GM18502 (cell line): ENCODE measurements around the gene PYROXD2.
"Not testable (repeated sequence)": the region's sequence is repeated elsewhere in the genome, so short reads cannot be mapped to it uniquely, and the experiment has no call there.

Source experiments
- ATAC-seq: cut with Tn5 transposase; IDR thresholded peaks from one replicate; pipeline ENCODE4 v1.9.1; 2021; ENCODE audit warnings: mild to moderate bottlenecking; ENCODE audit not compliant: unreplicated experiment, poor library complexity

PYROXD2 gene

DNA sequence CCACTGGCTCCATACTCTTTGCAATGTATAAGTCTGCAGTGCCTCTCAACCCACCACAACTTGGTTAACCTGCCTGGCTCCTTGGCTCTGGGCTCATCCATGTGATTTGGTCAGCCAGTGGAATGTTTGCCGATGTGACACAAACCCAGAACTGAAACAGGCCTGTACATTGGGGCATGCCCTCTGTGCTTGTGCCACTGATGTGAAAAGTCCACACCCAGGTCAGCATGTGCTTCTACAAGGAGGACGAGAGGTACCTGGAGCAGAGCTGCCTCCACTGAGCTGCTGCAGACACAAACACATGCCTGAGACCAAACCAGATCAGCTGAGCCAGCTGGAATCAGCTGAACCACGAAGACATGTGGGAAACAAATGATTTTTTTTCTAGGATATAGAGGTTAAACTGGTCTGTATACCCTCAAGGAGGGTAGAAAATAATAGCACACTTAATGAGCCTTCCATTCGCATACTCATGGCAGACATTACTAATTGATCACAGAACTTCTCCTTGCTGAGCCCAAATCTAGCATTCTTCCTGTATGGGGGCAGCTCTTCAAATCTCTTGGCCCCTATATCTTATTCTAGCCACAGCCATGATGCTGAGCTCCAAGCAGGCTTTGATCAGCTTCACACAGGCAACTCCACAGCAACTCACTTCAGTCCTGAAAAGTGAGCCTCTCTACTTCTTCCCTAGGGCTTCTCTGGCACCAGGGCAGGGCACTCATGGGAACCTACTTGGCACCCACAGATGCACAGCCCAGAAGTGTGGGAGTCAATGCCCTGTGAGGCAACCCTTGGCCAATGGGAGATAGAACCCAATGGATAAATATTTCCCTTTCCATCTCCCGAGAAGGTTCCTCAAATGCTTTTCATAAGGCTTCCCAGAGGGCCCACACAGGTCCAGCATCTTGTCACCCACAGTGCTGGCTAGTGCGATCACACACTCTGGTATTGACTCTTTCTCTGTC, 18.6 kb downstream of the PYROXD2 start:
- no peak for ATAC-seq

DNA sequence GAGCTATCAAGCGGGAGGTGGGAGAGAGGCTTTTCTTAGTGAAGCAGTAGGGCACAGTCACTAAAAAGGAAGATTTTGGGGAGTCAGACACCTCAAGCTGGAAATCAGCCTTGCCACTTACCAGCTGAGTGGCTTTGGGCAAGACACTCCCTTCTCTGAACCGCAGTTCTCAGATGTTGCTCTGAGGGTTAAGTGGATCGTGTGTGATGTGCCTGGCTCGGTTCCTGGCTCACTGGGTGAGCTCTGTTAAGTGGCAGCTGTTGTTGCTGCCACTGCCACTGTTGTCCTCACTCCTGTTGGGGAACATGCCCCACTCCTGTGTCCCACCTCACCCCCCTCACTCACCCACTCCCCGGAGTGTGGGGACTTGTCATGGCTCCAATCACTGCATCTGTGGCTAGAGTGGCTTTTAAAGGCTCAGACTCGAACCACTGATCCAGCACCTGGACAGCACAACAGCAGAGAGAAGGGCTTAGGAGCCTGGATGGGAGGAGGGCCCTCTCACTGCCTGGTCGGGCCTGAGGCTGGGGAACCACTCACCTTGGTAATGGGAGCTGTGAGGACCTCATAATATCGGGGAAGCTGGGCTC, 20.0 kb downstream of the PYROXD2 start:
- ATAC-seq: no peak

GRCh38 chr10:98391578-98391991, 23.4 kb downstream of the PYROXD2 start:
- ATAC-seq: peak; percentile 75

- no peak for ATAC-seq
These were observed 23.9 kb downstream of the PYROXD2 start for GRCh38 chr10:98391065-98391464.

GRCh38 chr10:98390406-98390805, 24.6 kb downstream of the PYROXD2 start:
- ATAC-seq: no peak

DNA sequence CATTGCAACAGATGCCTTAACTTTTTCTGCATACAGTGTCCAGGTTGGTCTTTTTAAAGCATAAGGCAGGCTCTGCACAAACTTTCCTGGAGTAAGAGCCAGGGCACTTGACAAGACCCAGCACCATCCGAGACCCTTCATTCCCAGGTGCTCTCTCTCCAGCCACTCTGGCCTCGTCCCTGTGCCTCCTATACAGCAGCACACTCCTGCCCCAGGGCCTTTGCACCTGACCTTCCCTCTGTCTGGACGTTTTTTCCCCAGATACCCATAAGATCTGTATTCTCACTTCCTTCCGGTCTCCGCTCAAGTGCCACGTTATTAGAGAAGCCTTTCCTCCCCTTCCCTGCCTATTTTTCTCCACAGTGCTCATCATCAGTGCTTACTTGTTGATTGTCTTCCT, 25.6 kb downstream of the PYROXD2 start:
- no peak for ATAC-seq

GRCh38 chr10:98388101-98388655, 26.8 kb downstream of the PYROXD2 start:
- no peak for ATAC-seq

- no peak for ATAC-seq
These were observed 30.4 kb downstream of the PYROXD2 start for GRCh38 chr10:98384531-98385133.

GRCh38 chr10:98383869-98384268, 31.1 kb downstream of the PYROXD2 start:
- no peak for ATAC-seq

DNA sequence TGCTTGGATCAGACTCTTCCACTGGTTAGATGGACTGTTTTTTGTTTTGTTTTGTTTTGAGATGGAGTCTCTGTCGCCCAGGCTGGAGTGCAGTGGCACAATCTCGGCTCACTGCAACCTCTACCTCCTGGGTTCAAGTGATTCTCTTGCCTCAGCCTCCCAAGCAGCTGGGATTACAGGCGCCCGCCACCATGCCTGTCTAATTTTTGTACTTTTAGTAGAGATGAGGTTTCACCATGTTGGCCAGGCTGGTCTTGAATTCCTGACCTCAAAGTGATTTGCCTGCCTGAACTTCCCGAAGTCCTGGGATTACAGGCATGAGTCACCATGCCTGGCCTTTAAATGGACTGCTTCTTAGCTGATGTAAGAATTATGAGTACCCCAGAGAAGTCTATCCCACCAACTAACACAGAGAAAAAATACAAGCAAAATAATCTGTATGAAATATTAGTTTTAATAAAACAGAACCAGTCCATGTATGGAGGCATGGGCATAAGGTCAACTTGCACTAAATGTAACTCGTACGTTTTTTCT, 31.8 kb downstream of the PYROXD2 start:
- not testable (repeated sequence) for ATAC-seq

GRCh38 chr10:98382691-98383101, 32.3 kb downstream of the PYROXD2 start:
- no peak for ATAC-seq

- no peak for ATAC-seq
These were observed 34.3 kb downstream of the PYROXD2 start for GRCh38 chr10:98380493-98381339.

GRCh38 chr10:98378722-98379121, 36.3 kb downstream of the PYROXD2 start:
- no peak for ATAC-seq

DNA sequence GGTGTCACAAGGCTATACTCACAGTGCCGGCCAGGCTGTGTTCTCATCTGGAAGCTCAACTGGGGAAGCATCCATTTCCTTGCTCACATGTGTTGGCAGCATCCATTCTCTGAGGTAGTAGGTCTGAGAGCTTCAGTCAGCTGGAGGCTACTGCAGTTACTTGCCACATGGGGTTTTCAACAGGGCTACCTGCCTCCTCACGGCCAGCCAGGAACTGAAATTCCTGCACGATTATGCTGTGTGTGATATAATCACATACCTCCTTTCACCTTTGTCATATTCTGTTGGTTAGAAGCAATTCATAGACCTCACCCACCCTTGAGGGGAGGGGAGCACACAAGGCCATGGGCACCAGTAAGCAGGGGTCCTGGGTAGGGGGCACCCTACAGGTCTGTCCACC, 37.4 kb downstream of the PYROXD2 start:
- ATAC-seq: no peak

GRCh38 chr10:98377001-98377400, 38.0 kb downstream of the PYROXD2 start:
- no peak for ATAC-seq

DNA sequence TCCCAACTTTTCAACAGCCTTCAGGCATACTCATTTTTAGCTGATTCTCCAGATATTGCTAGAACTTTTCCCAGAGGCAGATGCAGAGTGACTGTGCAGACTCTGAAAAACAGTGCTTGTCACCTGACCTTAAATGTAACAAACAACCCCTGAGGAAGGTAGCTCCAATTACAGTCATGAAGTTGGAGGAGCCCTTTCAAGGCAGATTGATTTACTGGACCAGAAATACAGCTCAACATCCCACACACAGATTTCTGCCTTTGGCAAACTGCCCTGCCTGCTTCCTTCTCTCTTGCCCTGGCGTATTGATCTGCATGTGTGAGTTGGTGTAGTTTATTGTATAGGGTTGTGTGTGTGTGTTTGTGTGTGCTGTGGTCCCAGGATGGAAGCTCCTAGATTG, 38.5 kb downstream of the PYROXD2 start:
- ATAC-seq: no peak

DNA sequence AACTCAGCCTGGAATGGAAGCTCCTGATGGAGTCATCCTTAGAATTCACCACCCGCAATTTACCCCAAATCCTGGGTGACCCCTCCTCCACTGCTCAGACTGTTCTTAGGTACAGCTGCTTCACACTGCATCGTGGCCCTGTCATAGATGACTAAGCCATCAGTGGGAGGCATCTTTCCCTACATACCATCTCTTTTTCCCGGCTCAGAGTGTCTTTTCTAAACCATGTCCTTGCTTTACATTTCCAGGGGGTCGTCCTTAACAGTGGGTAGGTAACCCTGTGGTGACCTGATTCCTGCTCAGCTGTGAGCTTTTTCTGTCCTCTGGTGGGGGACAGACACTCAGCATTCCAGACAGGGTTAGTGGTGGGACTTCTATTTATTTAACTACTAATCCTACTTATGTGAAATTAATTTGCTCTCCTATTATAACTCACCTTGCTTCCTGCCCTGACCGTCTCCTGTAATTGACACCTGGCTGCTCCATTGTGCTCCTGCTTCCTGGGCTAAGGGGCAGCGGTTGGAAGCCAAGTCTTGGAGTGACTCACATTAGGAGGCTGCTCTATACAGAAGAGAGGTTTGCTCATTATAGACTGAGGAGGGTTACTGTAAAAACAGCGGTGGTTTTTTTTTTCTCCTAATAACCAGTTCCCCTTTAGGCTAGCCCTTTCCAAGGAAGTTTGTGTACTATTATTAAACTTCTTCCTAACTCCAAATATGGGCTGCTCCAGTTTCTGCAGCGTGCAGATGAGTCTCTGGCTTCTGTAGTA, 40.6 kb downstream of the PYROXD2 start:
- ATAC-seq: no peak

DNA sequence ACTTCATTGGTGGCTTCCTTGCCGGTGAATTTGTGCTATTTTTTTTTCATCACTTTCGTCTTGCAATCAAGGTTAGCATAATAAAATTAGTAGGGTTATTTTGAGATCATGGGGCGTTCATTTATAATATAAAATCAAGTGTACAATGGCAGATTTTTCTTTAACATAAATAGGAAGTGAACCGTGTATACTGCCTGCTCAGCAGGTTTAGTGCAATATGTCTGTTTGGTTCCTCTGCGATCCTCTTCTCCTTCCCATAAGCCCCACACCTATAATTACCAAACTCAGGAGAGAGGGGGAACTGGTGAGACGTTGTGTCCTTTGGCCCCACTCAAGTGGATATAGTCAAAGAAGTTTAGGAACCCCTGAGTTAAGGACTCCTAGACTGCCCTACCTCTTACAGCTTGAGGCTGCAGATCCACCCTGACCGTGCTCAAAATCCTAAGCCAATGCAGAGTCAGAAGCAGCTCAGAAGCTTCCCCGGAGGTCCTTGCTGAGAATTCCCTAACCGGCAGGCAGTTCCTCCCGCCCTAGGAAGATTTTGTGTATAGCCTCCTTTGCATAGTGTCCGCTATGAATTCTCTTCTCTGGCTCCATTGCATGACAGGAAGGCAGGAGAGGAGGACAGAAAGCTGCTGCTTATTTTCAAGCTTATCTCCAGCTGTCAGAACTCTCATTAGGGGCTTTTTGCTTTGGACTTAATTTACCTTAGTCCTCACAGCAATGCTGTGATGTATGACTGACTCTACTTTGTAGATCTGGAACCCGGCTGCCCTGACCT, 41.5 kb downstream of the PYROXD2 start:
- ATAC-seq: no peak
